Pancreas (tissue), 10 donors: ENCODE data around the gene SPDYE4. TPM values are rescaled to one million over a fixed set of nuclear protein-coding genes. Genes with fewer than 3 reads are reported as not detected.

Experiments used
- ATAC-seq, 4 donors: fragments of 200-7000 bp; cut with Tn5 transposase; one replicate each; pipeline versions ENCODE4 v1.8.0 to v1.9.1; 2020; ENCODE audit warnings: mild to moderate bottlenecking in 4 of 4, moderate library complexity in 4 of 4
- DNase-seq, 6 donors: peaks; one replicate each; pipeline ENCODE4 v3.0.0-alpha.2; 2020
- FAIRE-seq: peaks from 2 replicates; lab custom pipeline; 2012; peaks lifted over from hg19 to GRCh38; lab: Jason Lieb, UNC
- H3K27ac ChIP-seq, 4 donors: fragments of 200-600 bp; sonication (generic); 1 replicate in 3 of 4; 2 replicates in 1 of 4; pipeline versions ENCODE4 v1.5.0 to v1.8.0; 2020
- H3K27me3 ChIP-seq, 4 donors: fragments of 200-600 bp; one replicate each; pipeline ENCODE4 v1.8.0; 2021
- H3K36me3 ChIP-seq, 3 donors: fragments of 200-600 bp; sonication (generic) in 1 of 3; one replicate each; pipeline versions ENCODE4 v1.5.0 to v1.8.0; 2020 to 2021
- H3K4me1 ChIP-seq, 3 donors: fragments of 200-600 bp; one replicate each; pipeline ENCODE4 v1.8.0; 2021
- H3K4me3 ChIP-seq, 4 donors: fragments of 200-600 bp; sonication (generic) in 2 of 4; one replicate each; pipeline versions ENCODE4 v1.5.0 to v1.8.0; 2020 to 2021
- H3K9me3 ChIP-seq, 4 donors: fragments of 200-600 bp; one replicate each; pipeline ENCODE4 v1.8.0; 2021
- WGBS, 2 donors: extraction: QIAGEN DNeasy Blood & Tissue Kit; methylation state at CpG; one replicate each; pipeline ENCODE4 v1.1.7; 2013; 5-methylcytosine and 5-hydroxymethylcytosine counted together
- intact Hi-C, 3 donors: fragments of 100-400 bp; cut with DNase I; formaldehyde crosslinking; loops; one replicate each; pipeline versions ENCODE4 v1.11.1 to v1.14.2; 2022
- polyA plus RNA-seq, 2 donors: library from polyadenylated mRNA; stranded (reverse); fragments of 200-250 nt; gene quantifications; one replicate each; pipeline ENCODE4 v1.2.3, GENCODE V29; 2013
- total RNA-seq, 6 donors: library from RNA; stranded (reverse); fragmentation: NEBNext Ultra II Directional in 4 of 6; extraction: Animal tissue kit (Norgen Biotek cat#: 25700) in 4 of 6; gene quantifications; one replicate each; pipeline versions ENCODE4 v1.2.1 to v1.2.4, GENCODE V29; 2021 to 2023
- TF ChIP-seq, protein P1 (sequence below), 4 donors: fragments of 200-600 bp; sonication (generic) in 3 of 4; IDR thresholded peaks; one replicate each; pipeline versions ENCODE4 v1.5.0 to v1.8.0; 2021; ENCODE audit warnings: antibody characterized with exemption in 4 of 4
- donor health status: healthy with polysubstance abuse.
- donor health status: DM: no; HTN: no; CAD: no; lungs with moderate emphysema.
- donor health status: DM: no; HTN: no; CAD: no.
- donor health status: control.
- donor health status: control.
- donor health status: Bipolar disorder and iron deficiency.
- donor health status: DM: yes; HTN: yes; CAD: no.
- donor health status: DM: no; HTN: no; CAD: no.
- donor health status: DM: no; HTN: no; CAD: no.
- donor health status: DM: yes; HTN: yes; CAD: no.

The SPDYE4 gene
- total and polyA plus RNA-seq, 8 donors, result 0.28 TPM; not detected in 7

DNA sequence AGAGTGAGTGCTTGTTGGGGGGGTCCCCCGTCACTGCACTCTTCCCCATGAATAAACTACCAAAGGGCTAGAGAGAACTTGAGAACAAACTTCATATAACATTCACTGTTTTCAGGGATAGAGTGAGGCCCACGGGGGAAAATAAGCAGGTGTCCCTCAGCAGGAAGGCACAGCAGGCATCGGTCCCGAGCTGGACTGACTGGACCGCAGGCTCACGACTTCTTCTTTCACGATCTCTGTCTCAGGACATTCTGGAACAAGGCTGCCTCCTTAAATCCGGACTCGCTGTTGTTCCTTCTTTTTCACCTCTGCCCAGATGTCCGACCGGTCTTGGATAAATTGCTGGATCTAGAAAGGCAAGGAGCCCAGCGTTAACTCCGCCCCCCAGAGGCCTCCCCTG, 28.5 kb downstream of the SPDYE4 start:
- 66 to 72% methylated on average over 13 of the region's 13 CpGs for WGBS, 2 donors
- H3K36me3 ChIP-seq, result no peaks in the 10 kb centered on the region
- no peak for FAIRE-seq
- TF ChIP-seq, protein P1, sequence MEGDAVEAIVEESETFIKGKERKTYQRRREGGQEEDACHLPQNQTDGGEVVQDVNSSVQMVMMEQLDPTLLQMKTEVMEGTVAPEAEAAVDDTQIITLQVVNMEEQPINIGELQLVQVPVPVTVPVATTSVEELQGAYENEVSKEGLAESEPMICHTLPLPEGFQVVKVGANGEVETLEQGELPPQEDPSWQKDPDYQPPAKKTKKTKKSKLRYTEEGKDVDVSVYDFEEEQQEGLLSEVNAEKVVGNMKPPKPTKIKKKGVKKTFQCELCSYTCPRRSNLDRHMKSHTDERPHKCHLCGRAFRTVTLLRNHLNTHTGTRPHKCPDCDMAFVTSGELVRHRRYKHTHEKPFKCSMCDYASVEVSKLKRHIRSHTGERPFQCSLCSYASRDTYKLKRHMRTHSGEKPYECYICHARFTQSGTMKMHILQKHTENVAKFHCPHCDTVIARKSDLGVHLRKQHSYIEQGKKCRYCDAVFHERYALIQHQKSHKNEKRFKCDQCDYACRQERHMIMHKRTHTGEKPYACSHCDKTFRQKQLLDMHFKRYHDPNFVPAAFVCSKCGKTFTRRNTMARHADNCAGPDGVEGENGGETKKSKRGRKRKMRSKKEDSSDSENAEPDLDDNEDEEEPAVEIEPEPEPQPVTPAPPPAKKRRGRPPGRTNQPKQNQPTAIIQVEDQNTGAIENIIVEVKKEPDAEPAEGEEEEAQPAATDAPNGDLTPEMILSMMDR (IDR thresholded peaks at IDR 0.05), result no peak
- no peak overlapping the region for H3K4me3 ChIP-seq
- H3K27me3 ChIP-seq, result no peaks in the 10 kb centered on the region
- H3K4me1 ChIP-seq, result no peaks in the 10 kb centered on the region
- no peak for ATAC-seq
- no peak overlapping the region for H3K27ac ChIP-seq
- H3K9me3 ChIP-seq, result no peaks in the 10 kb centered on the region
- no peak for DNase-seq
- intact Hi-C loops, result no loop called here

- H3K27me3 ChIP-seq, result no peaks in the 10 kb centered on the region
- 74 to 86% methylated on average over 8 of the region's 8 CpGs for WGBS, 2 donors
- no peaks in the 10 kb centered on the region for H3K9me3 ChIP-seq
- H3K27ac ChIP-seq, result no peak overlapping the region
- ATAC-seq, result no peak
- DNase-seq, result no peak
- TF ChIP-seq, protein P1 (IDR thresholded peaks at IDR 0.05), result no peak
- no peaks in the 10 kb centered on the region for H3K4me1 ChIP-seq
- no peaks in the 10 kb centered on the region for H3K36me3 ChIP-seq
- peak; percentile 72 for FAIRE-seq
- H3K4me3 ChIP-seq, result no peak overlapping the region
- intact Hi-C loops, result no loop called here
Measured at GRCh38 chr17:8729421-8729820, 28.9 kb downstream of the SPDYE4 start.

GRCh38 chr17:8728971-8729370, 29.4 kb downstream of the SPDYE4 start:
- no peaks in the 10 kb centered on the region for H3K36me3 ChIP-seq
- no peak for FAIRE-seq

GRCh38 chr17:8728251-8728938, 30.0 kb downstream of the SPDYE4 start:
- DNase-seq (no peak), ATAC-seq (no peak), FAIRE-seq (no peak)
- H3K27me3 ChIP-seq, result no peaks in the 10 kb centered on the region
- TF ChIP-seq, protein P1 (IDR thresholded peaks at IDR 0.05), result no peak
- no peak overlapping the region for H3K27ac ChIP-seq
- intact Hi-C loops, result no loop called here
- no peaks in the 10 kb centered on the region for H3K4me1 ChIP-seq
- H3K9me3 ChIP-seq, result no peaks in the 10 kb centered on the region
- no peak overlapping the region for H3K4me3 ChIP-seq
- no peaks in the 10 kb centered on the region for H3K36me3 ChIP-seq
- WGBS, 2 donors, result 70 to 73% methylated on average over 13 of the region's 13 CpGs

More at GRCh38 chr17:8728971-8729370, 29.4 kb downstream of the SPDYE4 start:
- H3K27me3 ChIP-seq, result no peaks in the 10 kb centered on the region
- no peaks in the 10 kb centered on the region for H3K9me3 ChIP-seq
- no peak for DNase-seq
- no peak overlapping the region for H3K4me3 ChIP-seq
- TF ChIP-seq, protein P1 (IDR thresholded peaks at IDR 0.05), result no peak
- H3K4me1 ChIP-seq, result no peaks in the 10 kb centered on the region
- WGBS, 2 donors, result 63 to 74% methylated on average over 5 of the region's 5 CpGs
- no peak for ATAC-seq
- no peak overlapping the region for H3K27ac ChIP-seq
- intact Hi-C loops, result no loop called here

- DNase-seq (no peak), FAIRE-seq (no peak), ATAC-seq (no peak)
- 61 to 71% methylated on average over 17 of the region's 17 CpGs for WGBS, 2 donors
- Histone ChIP-seq H3K27me3 (no peaks in the 10 kb centered on the region), H3K36me3 (no peaks in the 10 kb centered on the region), H3K9me3 (no peaks in the 10 kb centered on the region), H3K4me3 (no peak overlapping the region), H3K27ac (no peak overlapping the region), H3K4me1 (no peaks in the 10 kb centered on the region)
- TF ChIP-seq, protein P1 (IDR thresholded peaks at IDR 0.05), result no peak
- intact Hi-C loops, result no loop called here
Measured at GRCh38 chr17:8726941-8727555, 31.3 kb downstream of the SPDYE4 start.
